HG03565 (cell line): ENCODE results near the gene FIBIN.

Experiments
- ATAC-seq: cut with Tn5 transposase; IDR thresholded peaks from one replicate; pipeline ENCODE4 v1.9.1; 2021; ENCODE audit warnings: mild to moderate bottlenecking, moderate library complexity; ENCODE audit not compliant: unreplicated experiment

The FIBIN gene

GRCh38 chr11:27020751-27021150 is 26.8 kb downstream of the FIBIN start:
- no peak for ATAC-seq

- ATAC-seq, result no peak
These were observed 28.8 kb downstream of the FIBIN start for GRCh38 chr11:27022659-27023251.

GRCh38 chr11:27024865-27025264 is 31.0 kb downstream of the FIBIN start:
- ATAC-seq, result no peak

- ATAC-seq, result no peak
These were observed 31.5 kb downstream of the FIBIN start for GRCh38 chr11:27025312-27025955.

GRCh38 chr11:27025957-27026733 is 32.2 kb downstream of the FIBIN start:
- ATAC-seq, result no peak

DNA sequence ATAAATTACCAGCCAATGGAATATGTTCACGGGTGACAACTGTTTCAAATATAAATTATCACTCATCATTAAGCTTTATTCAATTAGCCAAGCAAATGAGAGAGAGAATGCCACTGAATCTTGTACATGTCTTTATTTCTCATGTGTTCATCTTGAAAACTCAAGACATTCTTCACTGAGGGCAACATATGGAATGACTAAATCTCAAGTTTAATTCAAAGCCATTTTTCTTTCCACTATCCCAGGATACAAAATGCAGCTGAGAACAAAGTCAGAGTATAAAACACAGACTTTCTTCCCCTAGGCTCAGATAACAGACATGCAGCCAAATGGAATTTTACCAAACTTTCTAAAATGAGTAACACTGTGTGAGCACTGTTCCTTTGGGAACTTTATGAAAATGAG is 34.7 kb downstream of the FIBIN start:
- ATAC-seq, result no peak

DNA sequence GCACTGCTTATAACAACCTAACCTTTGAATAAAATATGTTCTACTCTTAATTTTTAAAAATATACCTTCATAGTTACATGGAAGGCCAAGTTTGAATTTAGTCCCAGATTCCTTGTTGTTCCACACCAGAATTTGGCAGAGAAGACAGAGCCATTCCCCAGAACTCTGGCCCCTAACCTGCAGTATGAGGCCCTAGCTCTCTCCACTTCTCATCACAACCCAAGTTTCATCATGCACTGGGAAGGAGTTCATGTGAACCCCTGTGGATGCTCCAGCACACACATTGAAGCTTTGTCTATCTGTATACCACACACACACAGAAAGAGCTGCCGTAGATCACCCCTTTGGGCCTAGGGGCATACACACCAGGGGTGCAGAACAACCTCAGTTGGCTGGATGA is 36.1 kb downstream of the FIBIN start:
- ATAC-seq, result no peak

DNA sequence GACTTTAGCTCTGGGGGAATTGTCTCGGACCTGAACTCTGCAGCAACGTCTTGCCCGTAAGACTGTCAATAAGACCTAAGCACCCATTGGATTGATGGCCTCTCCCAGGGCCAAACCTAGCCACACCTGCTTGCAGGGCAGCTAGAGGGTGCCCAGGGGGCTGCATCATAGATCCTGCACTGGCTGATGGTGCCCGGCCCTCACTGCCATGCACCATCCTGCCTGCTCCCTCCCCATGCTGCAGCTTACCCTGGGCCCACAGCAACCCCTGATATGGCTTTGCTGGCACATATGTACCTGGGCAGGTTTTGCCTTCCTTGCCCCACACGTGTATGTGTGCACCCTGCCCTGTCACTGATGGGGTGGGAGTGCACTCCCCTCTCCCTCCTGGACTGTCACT is 37.8 kb downstream of the FIBIN start:
- ATAC-seq, result no peak

- no peak for ATAC-seq
These were observed 46.0 kb downstream of the FIBIN start for GRCh38 chr11:27039873-27040272.

GRCh38 chr11:27040302-27041115 is 46.6 kb downstream of the FIBIN start, which contains the start of gene BBOX1:
Gene BBOX1 (plus strand): TSS chr11:27040815. CDS start chr11:27055431, 14,616 bp downstream.
- ATAC-seq, result no peak

DNA sequence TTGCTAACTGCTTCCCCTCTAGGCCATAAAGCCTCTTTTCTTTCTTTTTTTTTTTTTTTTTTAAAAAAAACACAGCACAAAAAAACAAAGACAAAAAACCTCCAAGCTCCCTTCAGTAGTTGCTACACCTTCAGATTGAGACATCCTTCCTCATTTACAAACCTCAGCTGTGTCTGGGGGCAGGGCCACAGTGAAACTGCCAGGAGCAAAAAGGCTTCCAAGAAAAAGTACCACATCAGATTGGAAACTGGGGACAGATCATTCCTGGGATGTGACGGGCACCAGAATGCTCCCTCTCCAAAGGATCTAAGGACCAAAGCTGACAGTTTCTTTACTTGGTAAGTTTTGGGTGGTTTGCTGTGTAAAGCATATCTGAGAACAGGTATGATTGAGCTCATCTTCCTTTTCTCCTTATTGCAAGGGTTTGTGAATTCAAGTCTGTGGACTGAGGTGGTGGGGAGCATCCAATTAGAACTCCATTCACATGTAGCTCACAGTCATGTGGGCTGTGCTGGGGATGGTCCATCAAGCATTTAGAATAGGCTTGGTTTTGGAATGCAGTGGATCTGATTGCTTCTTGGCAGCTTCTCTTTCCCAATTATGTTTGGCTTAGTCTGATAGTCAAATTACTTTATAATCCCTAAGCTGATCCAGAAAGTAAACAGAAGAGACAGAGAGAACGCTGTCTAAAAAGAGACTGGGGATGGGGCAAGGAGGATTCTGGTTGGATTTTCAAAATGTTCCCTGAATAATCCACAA is 47.4 kb downstream of the FIBIN start:
- no peak for ATAC-seq
